GDM1 (cell line): Measurements from ENCODE around the gene MKKS.
"Not testable (repeated sequence)": the region's sequence is repeated elsewhere in the genome, so short reads cannot be mapped to it uniquely, and the experiment has no call there.

ENCODE experiments used
- DNase-seq: peaks from one replicate; lab custom pipeline; 2025; lab: John Stamatoyannopoulos, UW

The MKKS gene

DNA sequence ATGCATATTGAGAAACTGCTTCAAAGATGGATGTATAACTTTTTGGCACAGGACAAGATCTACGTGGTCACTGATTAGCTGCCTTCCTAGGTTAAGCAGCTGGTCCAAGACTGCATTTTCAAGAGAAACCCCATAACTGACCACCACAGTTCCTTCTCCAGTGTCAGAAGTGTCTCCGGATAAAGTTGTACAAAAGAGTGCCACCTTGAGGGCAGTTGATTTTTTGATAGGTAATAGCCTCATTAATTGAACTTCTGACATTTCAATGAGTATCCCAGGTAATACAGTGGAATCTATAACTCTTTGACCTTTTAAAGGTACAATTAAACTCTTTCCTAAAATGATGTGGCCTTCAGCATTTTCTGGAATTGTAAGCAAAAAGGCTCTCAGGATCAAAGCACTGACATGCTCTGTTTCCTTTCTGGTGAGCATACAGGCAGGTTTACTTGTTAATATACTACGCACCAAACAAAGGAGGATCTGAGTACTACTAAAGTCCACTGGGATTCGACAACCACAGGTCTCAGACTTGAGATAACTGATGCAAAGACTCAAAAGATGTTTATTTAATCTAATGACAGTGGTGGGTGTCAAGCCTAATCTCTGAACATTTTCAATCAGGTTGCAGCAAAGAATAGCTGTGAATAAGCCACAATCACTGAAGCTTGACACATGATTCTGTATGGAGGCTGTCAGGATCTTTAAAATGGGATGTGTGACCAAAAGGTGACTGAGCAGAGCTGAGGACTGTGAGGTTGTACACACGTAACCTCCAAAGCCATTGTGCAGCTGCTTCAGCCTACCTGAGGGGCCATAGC lies 21.2 kb downstream of the MKKS start:
- DNase-seq, result no peak

DNA sequence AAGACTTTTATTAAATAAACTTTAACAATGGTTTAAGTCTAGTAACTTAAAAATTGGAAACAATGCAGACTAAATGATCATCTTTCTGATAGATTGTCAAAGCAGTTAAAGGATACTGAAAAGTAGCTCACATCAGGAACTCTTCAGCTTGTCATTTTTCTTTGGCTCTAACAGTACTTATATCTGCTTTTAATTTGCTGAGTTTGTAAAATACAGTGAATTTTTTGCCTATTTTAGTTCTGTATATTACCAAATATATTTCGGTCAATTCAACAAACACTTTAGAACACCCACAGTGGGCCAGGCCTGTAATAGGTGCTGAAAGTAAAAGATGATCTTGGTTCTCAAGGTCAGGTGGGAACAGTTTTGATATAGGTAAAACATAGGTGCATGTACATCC lies 22.3 kb downstream of the MKKS start:
- DNase-seq, result no peak

GRCh38 chr20:10408108-10408813 lies 25.8 kb downstream of the MKKS start:
- DNase-seq, result no peak

GRCh38 chr20:10404959-10405530 lies 29.0 kb downstream of the MKKS start:
- DNase-seq, result no peak

GRCh38 chr20:10404023-10404628 lies 29.9 kb downstream of the MKKS start:
- no peak for DNase-seq

DNA sequence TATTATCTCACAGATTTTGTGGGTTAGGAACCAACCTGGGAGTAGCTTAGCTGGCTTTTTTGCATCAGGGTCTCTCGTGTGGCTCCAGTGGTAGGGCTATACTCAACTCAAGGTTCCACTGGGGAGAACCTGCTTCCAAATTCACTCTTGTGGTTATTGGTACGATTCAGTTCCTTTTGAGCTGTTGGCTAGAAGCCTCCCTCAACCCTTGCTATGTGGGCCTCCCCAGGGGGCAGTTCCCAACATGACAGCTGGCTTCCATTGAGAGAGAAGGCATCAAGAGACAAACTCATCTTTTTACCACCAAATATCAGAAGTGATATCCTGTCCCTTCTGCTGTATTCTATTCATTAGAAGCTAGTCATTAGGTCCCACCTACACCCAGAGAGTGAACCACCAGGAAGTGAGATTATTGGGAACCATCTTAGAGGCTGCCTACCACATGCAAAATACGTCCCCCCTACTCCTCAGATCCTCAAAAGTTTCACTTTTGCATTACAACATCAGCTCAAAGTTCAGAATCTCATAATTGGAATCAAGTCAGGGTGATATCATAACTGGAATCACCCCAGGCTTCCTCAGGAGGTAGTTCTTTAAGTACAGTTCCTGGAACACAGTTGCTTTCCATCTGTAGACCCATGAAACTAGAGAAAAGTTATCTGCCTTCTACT lies 30.9 kb downstream of the MKKS start:
- no peak for DNase-seq

- no peak for DNase-seq
Observed at GRCh38 chr20:10398834-10399369, 35.1 kb downstream of the MKKS start.

- DNase-seq, result not testable (repeated sequence)
Observed at GRCh38 chr20:10394752-10395151, 39.3 kb downstream of the MKKS start.

DNA sequence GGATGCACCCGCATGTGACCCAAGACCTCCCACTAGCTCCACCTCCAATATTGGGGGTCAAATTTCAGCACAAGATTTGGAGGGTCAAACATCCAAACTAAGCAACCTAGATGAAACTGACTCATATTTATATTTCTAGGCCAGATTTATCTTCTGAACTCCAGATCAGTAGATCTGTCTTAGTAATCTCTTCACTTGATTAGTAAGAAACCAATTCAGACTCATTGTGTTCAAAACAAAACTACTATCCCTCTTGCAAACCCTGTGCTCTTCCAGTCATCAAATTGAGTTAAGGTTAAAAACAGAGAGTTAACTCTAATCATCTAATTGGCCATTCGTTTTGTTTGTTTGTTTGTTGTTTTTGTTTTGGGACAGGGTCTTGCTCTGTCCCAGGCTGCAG lies 43.3 kb downstream of the MKKS start:
- no peak for DNase-seq

- no peak for DNase-seq
Observed at GRCh38 chr20:10388597-10388996, 45.4 kb downstream of the MKKS start.

- DNase-seq, result no peak
Observed at GRCh38 chr20:10387686-10388085, 46.3 kb downstream of the MKKS start.

DNA sequence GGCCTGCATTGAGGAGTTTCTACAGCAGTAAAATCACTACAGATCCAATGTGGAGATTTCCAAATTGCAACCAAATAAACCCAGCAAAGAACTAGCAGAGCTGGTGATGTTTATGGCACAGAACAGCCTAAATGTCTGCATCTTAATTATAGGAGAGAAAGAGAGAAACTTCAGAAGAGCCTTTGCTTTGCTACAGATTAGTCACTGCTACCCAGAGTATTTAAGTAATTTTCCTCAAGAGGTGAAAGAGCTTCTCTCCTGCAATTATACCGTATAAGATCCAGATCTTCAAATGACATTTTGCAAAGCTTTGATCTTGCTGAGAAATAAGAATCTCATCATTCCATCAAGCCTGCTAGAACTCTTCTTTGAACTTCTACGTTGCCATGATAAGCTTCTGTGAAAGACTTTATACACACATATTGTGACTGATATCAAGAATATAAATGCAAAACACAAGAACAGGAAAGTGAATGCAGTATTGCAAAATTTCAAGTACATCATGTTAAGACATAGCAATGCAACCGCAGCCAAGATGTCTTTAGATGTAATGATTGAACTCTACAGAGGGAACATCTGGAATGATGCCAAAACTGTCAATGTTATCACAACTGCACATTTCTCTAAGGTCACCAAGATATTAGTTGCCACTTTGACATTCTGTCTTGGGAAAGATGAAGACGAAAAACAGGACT lies 48.0 kb downstream of the MKKS start:
- DNase-seq, result no peak

DNA sequence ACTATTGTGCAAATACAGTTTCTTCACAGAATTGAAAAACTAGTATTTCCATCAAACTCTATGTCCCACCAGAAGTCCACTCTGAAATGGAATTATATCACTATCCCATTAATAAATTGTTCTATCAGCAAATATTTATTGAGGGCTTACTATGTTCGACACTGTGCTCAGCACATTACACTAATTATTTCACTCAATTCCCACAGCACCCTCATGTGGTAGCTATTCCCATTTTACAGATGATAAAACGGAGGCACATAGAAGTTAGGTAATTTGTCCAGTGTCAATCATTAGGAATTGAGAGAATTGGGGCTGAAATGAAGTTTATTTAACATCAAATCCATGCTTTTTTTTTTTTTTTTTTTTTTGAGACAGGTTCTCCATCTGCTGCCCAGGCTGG lies 52.5 kb downstream of the MKKS start:
- DNase-seq, result no peak

DNA sequence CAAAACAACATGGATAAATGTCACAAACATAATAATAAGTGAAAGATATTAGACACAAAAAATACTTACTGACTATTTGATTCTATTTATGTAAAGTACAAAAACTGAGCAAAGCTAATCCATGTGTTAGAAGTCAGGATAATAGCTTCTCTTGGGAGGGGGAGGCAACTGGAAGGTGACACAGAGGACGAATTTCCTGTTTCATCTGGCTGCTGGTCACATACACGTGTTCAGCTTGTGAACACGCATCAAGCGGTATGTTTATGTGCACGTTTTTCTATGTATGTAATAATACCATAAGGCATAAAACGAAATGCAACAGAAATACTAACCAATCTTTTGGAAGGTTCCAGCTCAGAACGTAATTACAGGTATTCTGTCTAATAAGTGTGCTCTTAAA lies 54.3 kb downstream of the MKKS start:
- DNase-seq, result no peak

DNA sequence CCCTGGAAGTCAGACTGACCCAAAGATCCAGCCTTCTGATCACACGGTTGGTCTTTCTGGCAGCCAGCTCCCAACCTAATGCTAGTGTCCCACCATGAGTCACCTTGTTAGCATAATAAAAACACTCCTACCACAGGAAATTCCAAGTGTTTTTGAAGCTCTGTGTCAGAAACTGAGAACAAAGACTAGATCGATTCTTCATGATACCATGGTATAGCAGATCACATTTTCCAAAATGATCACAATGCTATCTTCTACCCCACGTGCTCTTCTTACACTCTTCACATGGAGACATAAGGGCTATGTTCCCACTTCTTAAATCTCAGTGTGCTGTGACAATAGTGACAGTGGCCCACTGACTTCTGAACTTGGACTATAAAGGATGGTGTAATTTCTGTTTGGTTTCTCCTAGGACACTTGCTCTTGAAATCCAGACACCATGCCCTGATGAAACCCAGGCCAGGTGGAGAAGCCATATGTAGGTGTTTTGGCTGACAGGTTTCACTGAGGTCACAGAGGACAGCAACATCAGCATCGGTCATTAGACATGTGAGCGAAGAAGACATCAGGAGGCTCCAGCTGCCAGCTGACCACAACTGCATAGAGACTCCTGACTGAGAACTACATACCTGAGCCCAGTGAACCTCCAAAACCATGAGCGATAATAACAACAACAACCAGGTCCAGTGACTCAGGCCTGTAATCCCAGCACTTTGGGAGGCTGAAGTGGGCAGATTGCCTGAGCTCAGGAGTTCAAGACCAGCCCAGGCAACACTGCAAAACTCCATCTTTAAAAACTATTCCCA lies 57.5 kb downstream of the MKKS start:
- DNase-seq, result no peak

- no peak for DNase-seq
Observed at GRCh38 chr20:10375191-10375590, 58.8 kb downstream of the MKKS start.

GRCh38 chr20:10374036-10374435 lies 60.0 kb downstream of the MKKS start:
- DNase-seq, result no peak

- no peak for DNase-seq
Observed at GRCh38 chr20:10371467-10371866, 62.6 kb downstream of the MKKS start.

DNA sequence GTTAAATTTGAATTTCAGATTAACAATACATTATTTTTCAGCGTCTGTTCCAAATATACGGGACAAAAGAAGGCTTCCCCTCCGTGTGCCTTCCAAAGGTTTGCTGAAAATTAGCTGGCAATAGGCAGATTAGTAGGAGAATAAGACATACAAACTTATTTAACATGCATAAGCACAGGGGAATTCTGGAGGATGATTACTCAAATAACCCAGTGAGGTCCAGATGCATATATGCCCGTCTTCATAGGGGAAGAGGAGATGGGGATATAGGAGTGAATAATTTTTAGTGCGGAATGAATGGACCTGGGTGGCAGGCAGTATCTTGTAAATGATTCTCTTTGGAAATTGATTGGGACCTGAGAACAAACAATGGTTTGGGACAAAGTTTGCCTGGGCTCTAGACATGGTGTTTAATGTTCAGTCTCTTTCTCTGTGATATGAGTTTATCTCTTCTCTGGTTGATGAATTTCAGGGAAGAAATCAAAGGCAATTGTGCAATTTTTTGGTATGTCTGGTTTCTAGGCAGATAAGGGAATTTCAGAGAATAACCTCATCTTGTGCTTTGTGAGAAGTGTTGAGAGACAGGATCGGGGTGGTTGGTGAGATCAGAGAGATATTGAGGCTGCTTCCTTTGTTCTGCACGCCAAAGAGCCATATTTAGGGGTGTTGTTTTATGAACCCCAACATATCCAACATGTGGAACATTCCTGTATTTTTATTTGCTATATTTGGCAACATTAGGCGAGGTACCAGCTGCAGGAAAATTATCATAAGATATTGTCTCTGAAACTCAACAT lies 63.7 kb downstream of the MKKS start:
- DNase-seq, result no peak

DNA sequence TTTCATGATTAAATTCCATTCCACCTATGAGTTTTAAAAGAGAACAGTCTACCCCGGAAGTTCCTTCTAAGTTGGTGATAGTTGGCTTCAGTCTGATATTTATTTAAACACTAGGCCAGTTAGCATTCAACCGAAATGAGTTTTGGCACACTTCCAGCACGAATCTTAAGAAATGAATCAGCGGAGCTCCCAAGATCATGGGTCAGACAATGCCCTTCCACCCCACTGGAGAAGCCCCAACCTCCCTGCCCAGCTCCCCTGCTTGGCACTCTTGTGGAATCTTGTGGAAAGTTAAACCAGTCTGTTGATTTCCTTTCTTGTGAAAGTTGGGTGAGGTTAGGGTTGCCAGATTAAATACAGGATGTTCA lies 64.3 kb downstream of the MKKS start:
- DNase-seq, result no peak
